ENCODE measurements around the gene IMPA2. TPM values are rescaled to one million over a fixed set of nuclear protein-coding genes. Genes with fewer than 3 reads are reported as not detected.
"Not testable (repeated sequence)": the region's sequence is repeated elsewhere in the genome, so short reads cannot be mapped to it uniquely, and the experiment has no call there.

The IMPA2 gene
- total and polyA plus RNA-seq, 2 donors (not counting 1 experiment from before 2014, with no cell fraction given) = 3.8 to 23.0 TPM

- no peak overlapping the region for H2AFZ ChIP-seq (ENCODE audit: low read length)
- no peaks in the 10 kb centered on the region for H3K27me3 ChIP-seq (ENCODE audit: control insufficient read depth, insufficient read depth, low read length)
- H3K9ac ChIP-seq (ENCODE audit: insufficient read depth, low read length) = no peak overlapping the region
- H3K4me1 ChIP-seq (ENCODE audit: control insufficient read depth, extremely low read depth, insufficient read depth, low read length) = no peaks in the 10 kb centered on the region
- H3K79me2 ChIP-seq (ENCODE audit: control insufficient read depth, insufficient read depth, low read length) = no peaks in the 10 kb centered on the region
- H3K27ac ChIP-seq (ENCODE audit: insufficient read depth, low read length) = no peak overlapping the region
- H3K4me3 ChIP-seq (replicated peaks in 1 of 4; ENCODE audit: control extremely low read depth in 1 of 4, insufficient read depth in 1 of 4, low read depth in 3 of 4, low read length in 4 of 4) = no peak overlapping the region
- peak in 1 of 2 donors; percentile 22 for DNase-seq (ENCODE audit: low read depth in 2 of 2)
- H3K4me2 ChIP-seq (ENCODE audit: extremely low read depth, insufficient read depth, low read length) = no peak overlapping the region
- no peaks in the 10 kb centered on the region for H3K36me3 ChIP-seq (ENCODE audit: control insufficient read depth, insufficient read depth, low read length)
- no peaks in the 10 kb centered on the region for H3K9me3 ChIP-seq (ENCODE audit: control insufficient read depth, insufficient read depth, low read depth, low read length)
- TF ChIP-seq, protein P1, sequence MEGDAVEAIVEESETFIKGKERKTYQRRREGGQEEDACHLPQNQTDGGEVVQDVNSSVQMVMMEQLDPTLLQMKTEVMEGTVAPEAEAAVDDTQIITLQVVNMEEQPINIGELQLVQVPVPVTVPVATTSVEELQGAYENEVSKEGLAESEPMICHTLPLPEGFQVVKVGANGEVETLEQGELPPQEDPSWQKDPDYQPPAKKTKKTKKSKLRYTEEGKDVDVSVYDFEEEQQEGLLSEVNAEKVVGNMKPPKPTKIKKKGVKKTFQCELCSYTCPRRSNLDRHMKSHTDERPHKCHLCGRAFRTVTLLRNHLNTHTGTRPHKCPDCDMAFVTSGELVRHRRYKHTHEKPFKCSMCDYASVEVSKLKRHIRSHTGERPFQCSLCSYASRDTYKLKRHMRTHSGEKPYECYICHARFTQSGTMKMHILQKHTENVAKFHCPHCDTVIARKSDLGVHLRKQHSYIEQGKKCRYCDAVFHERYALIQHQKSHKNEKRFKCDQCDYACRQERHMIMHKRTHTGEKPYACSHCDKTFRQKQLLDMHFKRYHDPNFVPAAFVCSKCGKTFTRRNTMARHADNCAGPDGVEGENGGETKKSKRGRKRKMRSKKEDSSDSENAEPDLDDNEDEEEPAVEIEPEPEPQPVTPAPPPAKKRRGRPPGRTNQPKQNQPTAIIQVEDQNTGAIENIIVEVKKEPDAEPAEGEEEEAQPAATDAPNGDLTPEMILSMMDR (conservative IDR thresholded peaks at IDR 0.05 in 1 of 2, IDR thresholded peaks at IDR 0.05 in 1 of 2; ENCODE audit: low read depth in 1 of 2, low read length in 2 of 2) = peak in 1 of 2 donors; percentile 11
- TF ChIP-seq EZH2 (IDR thresholded peaks at IDR 0.05; ENCODE audit: low read length, missing control alignments) = no peak
- H4K20me1 ChIP-seq (ENCODE audit: control insufficient read depth, extremely low read depth, insufficient read depth, low read length) = no peaks in the 10 kb centered on the region
Observed at GRCh38 chr18:11969904-11970835, 11.1 kb upstream of the IMPA2 start.

DNA sequence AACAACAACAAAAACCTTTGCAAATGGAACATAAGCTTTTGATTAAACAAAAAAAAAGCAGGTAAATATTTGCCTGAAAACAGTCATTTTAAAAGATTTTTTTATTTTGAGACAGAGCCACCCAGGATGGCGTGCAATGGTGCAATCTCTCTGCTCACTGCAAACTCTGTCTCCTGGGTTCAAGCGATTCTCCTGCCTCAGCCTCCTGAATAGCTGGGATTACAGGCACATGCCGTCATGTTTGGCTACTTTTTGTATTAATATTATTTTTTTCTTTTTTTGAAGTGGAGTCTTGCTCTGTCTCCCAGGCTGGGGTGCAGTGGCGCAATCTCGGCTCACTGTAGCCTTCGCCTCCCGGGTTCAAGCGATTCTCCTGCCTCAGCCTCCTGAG is 10.5 kb upstream of the IMPA2 start:
- H3K36me3 ChIP-seq (ENCODE audit: control insufficient read depth, insufficient read depth, low read length); H3K9ac ChIP-seq (ENCODE audit: insufficient read depth, low read length); H4K20me1 ChIP-seq (ENCODE audit: control insufficient read depth, extremely low read depth, insufficient read depth, low read length); H2AFZ ChIP-seq (ENCODE audit: low read length); H3K27me3 ChIP-seq (ENCODE audit: control insufficient read depth, insufficient read depth, low read length); H3K27ac ChIP-seq (ENCODE audit: insufficient read depth, low read length); H3K4me1 ChIP-seq (ENCODE audit: control insufficient read depth, extremely low read depth, insufficient read depth, low read length); H3K79me2 ChIP-seq (ENCODE audit: control insufficient read depth, insufficient read depth, low read length); H3K9me3 ChIP-seq (ENCODE audit: control insufficient read depth, insufficient read depth, low read depth, low read length); H3K4me2 ChIP-seq (ENCODE audit: extremely low read depth, insufficient read depth, low read length); DNase-seq (ENCODE audit: low read depth in 2 of 2); H3K4me3 ChIP-seq (replicated peaks in 1 of 4; ENCODE audit: control extremely low read depth in 1 of 4, insufficient read depth in 1 of 4, low read depth in 3 of 4, low read length in 4 of 4): not testable (repeated sequence)

GRCh38 chr18:11972371-11973174 is 8.7 kb upstream of the IMPA2 start:
- Histone ChIP-seq H3K9ac (ENCODE audit: insufficient read depth, low read length) (no peak overlapping the region), H3K27ac (ENCODE audit: insufficient read depth, low read length) (no peak overlapping the region), H3K79me2 (ENCODE audit: control insufficient read depth, insufficient read depth, low read length) (no peaks in the 10 kb centered on the region), H3K4me3 (replicated peaks in 1 of 4; ENCODE audit: control extremely low read depth in 1 of 4, insufficient read depth in 1 of 4, low read depth in 3 of 4, low read length in 4 of 4) (no peak overlapping the region), H3K27me3 (ENCODE audit: control insufficient read depth, insufficient read depth, low read length) (no peaks in the 10 kb centered on the region), H3K4me2 (ENCODE audit: extremely low read depth, insufficient read depth, low read length) (no peak overlapping the region), H4K20me1 (ENCODE audit: control insufficient read depth, extremely low read depth, insufficient read depth, low read length) (no peaks in the 10 kb centered on the region), H3K9me3 (ENCODE audit: control insufficient read depth, insufficient read depth, low read depth, low read length) (no peaks in the 10 kb centered on the region), H3K36me3 (ENCODE audit: control insufficient read depth, insufficient read depth, low read length) (no peaks in the 10 kb centered on the region), H2AFZ (ENCODE audit: low read length) (no peak overlapping the region), H3K4me1 (ENCODE audit: control insufficient read depth, extremely low read depth, insufficient read depth, low read length) (no peaks in the 10 kb centered on the region)
- no peak for TF ChIP-seq EZH2 (IDR thresholded peaks at IDR 0.05; ENCODE audit: low read length, missing control alignments)
- TF ChIP-seq, protein P1 (conservative IDR thresholded peaks at IDR 0.05 in 1 of 2, IDR thresholded peaks at IDR 0.05 in 1 of 2; ENCODE audit: low read depth in 1 of 2, low read length in 2 of 2) = no peak
- no peak for DNase-seq (ENCODE audit: low read depth in 2 of 2)

Measured in fibroblast of lung (primary cell).